Kidney (tissue), 14 donors: ENCODE data around the gene CRIM1. TPM values are rescaled to one million over a fixed set of nuclear protein-coding genes. Genes with fewer than 3 reads are reported as not detected.
A peak's percentile ranks its signal among the peaks of the same experiment; 100 is the strongest.

Experiments used
- DNase-seq, 5 donors: peaks; one replicate each; pipeline ENCODE4 v3.0.0-alpha.2; 2013 to 2020
- FAIRE-seq: peaks from 2 replicates; lab custom pipeline; 2012; peaks lifted over from hg19 to GRCh38; lab: Jason Lieb, UNC
- H3K27ac ChIP-seq, 2 donors: one replicate each; pipeline ENCODE4 v1.7.0; 2013; ENCODE audit warnings: low read depth in 2 of 2, low read length in 2 of 2, inconsistent platforms in 1 of 2
- H3K27me3 ChIP-seq: one replicate; pipeline ENCODE4 v1.7.1; 2013; ENCODE audit warnings: low read length, inconsistent platforms; ENCODE audit not compliant: control insufficient read depth, insufficient read depth
- H3K36me3 ChIP-seq, 3 donors: one replicate each; pipeline versions ENCODE4 v1.7.0 to v1.7.1; 2013; ENCODE audit warnings: low read length in 3 of 3, control low read depth in 1 of 3, inconsistent platforms in 1 of 3; ENCODE audit not compliant: insufficient read depth in 3 of 3, control insufficient read depth in 2 of 3
- H3K4me1 ChIP-seq, 3 donors: one replicate each; pipeline versions ENCODE4 v1.7.0 to v1.7.1; 2013; ENCODE audit warnings: low read length in 3 of 3, inconsistent platforms in 1 of 3, low read depth in 1 of 3; ENCODE audit not compliant: control insufficient read depth in 2 of 3, insufficient read depth in 2 of 3
- H3K4me3 ChIP-seq, 3 donors: one replicate each; pipeline versions ENCODE4 v1.7.0 to v1.8.1; 2013; ENCODE audit warnings: low read length in 3 of 3, control low read depth in 1 of 3, inconsistent platforms in 1 of 3
- H3K9ac ChIP-seq, 3 donors: one replicate each; pipeline versions ENCODE4 v1.7.0 to v1.7.1; 2013; ENCODE audit warnings: low read length in 3 of 3, control low read depth in 1 of 3, inconsistent platforms in 1 of 3
- H3K9me3 ChIP-seq, 3 donors: one replicate each; pipeline versions ENCODE4 v1.7.0 to v1.7.1; 2013; ENCODE audit warnings: low read length in 3 of 3, control low read depth in 1 of 3, inconsistent platforms in 1 of 3; ENCODE audit not compliant: control insufficient read depth in 2 of 3, insufficient read depth in 1 of 3
- CTCF ChIP-seq: IDR thresholded peaks from 3 replicates; pipeline ENCODE4 v1.5.1; 2012; ENCODE audit warnings: mild to moderate bottlenecking, moderate library complexity, borderline replicate concordance; ENCODE audit not compliant: insufficient read depth; ENCODE audit errors: extremely low read depth
- intact Hi-C: fragments of 100-400 bp; cut with DNase I; formaldehyde crosslinking; loops from one replicate; pipeline ENCODE4 v1.11.1; 2022
- polyA plus RNA-seq: library from polyadenylated mRNA; stranded (reverse); fragments of 350-450 nt; fragmentation: Illumina TruSeq; extraction: RNeasy Lipid Tissue Mini Kit (QIAGEN cat#74804); gene quantifications from one replicate; pipeline ENCODE4 v1.2.3, GENCODE V29; 2014; ENCODE audit warnings: low read depth, low replicate concordance; ENCODE audit not compliant: insufficient read depth
- total RNA-seq: library from RNA; stranded (reverse); fragmentation: NEBNext Ultra II Directional; extraction: Animal tissue kit (Norgen Biotek cat#: 25700); gene quantifications from one replicate; pipeline ENCODE4 v1.2.1, GENCODE V29; 2021
- donor health status: control.
- donor health status: control.
- donor health status: control.
- donor health status: control.
- donor health status: control.
- donor health status: DM: yes; HTN: yes; CAD: no.
- donor health status: Normal renal cell carcinoma (clear cell type).

The CRIM1 gene
- total and polyA plus RNA-seq, 2 donors from 2014 or later: 47.2 to 154 TPM

GRCh38 chr2:36379710-36380448 is 24.3 kb downstream of the CRIM1 start:
- DNase-seq (no peak), FAIRE-seq (no peak)
- Histone ChIP-seq H3K36me3 (peaks cover 0 to 6% (median 0%) of the 10 kb centered on the region in 3 donors), H3K27me3 (no peaks in the 10 kb centered on the region), H3K9me3 (no peaks in the 10 kb centered on the region), H3K4me3 (no peak overlapping the region), H3K27ac (peak overlapping the region; percentile 70 to 74), H3K9ac (no peak overlapping the region), H3K4me1 (peaks cover 5 to 53% (median 35%) of the 10 kb centered on the region in 3 donors)
- TF ChIP-seq CTCF: no peak
- intact Hi-C loops: no loop called here

GRCh38 chr2:36380624-36381481 is 25.3 kb downstream of the CRIM1 start:
- Histone ChIP-seq H3K27ac (peak overlapping the region; percentile 70 to 74), H3K9ac (no peak overlapping the region), H3K36me3 (peaks cover 0 to 6% (median 0%) of the 10 kb centered on the region in 3 donors), H3K27me3 (no peaks in the 10 kb centered on the region), H3K4me1 (peaks cover 5 to 49% (median 32%) of the 10 kb centered on the region in 3 donors), H3K4me3 (no peak overlapping the region), H3K9me3 (no peaks in the 10 kb centered on the region)
- intact Hi-C loops: no loop called here
- FAIRE-seq (no peak), DNase-seq (peak; percentile 69 to 91 (median 82))
- no peak for TF ChIP-seq CTCF

- DNase-seq (no peak), FAIRE-seq (no peak)
- H3K4me1 ChIP-seq: peaks cover 0 to 38% (median 22%) of the 10 kb centered on the region in 3 donors
- TF ChIP-seq CTCF: no peak
- intact Hi-C loops: no loop called here
- H3K27me3 ChIP-seq: no peaks in the 10 kb centered on the region
- peaks cover 0 to 6% (median 0%) of the 10 kb centered on the region in 3 donors for H3K36me3 ChIP-seq
- no peaks in the 10 kb centered on the region for H3K9me3 ChIP-seq
- peak overlapping the region in 1 of 3 donors; percentile 41 for H3K9ac ChIP-seq
- H3K4me3 ChIP-seq: no peak overlapping the region
- H3K27ac ChIP-seq: peak overlapping the region in 1 of 2 donors; percentile 35
Observed at GRCh38 chr2:36381993-36382392, 26.4 kb downstream of the CRIM1 start.
